OCI-LY7 (cell line): Measurements from ENCODE around the gene EML3.

Source experiments
- CTCF ChIP-seq: fragments of 200-600 bp; sonication (generic); conservative IDR thresholded peaks from 2 replicates; pipeline ENCODE4 v1.5.1; 2014; ENCODE audit warnings: mild to moderate bottlenecking, antibody characterized with exemption, low read length, moderate library complexity, mixed read lengths
- EZH2phosphoT487 ChIP-seq: fragments of 200-600 bp; sonication (generic); IDR thresholded peaks from 2 replicates; pipeline ENCODE4 v1.6.1; 2018; ENCODE audit warnings: low read depth, borderline replicate concordance, mild to moderate bottlenecking, mixed run types, antibody characterized with exemption, low read length, moderate library complexity, mixed read lengths

DNA sequence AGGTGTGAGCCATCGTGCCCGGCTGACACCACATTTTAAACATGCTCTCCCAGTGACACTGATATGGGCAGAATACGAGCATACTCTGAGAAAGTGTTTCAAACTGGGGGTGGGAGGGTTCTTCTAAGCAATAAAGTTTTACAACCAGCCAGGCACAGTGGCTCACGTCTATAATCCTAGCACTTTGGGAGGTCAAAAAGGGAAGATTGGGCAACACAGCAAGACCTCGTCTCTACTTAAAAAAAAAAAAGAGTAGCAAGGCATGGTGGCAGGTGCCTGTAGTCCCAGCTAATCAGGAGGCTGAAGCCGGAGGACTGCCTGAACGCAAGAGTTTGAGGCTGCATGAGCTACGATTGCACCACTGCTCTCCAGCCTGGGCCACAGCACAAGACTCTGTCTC, 31.6 kb upstream of the EML3 start:
- TF ChIP-seq CTCF (no peak), EZH2phosphoT487 (no peak)
